Activated T-cell treated with anti-CD3 and anti-CD28 coated beads for 24 hours (primary cell): ENCODE measurements around the gene ADAM15.

Source experiments
- DNase-seq: peaks from one replicate; pipeline ENCODE4 v3.0.0-alpha.2; 2020; ENCODE audit warnings: low read depth

ADAM15 gene, protein sequence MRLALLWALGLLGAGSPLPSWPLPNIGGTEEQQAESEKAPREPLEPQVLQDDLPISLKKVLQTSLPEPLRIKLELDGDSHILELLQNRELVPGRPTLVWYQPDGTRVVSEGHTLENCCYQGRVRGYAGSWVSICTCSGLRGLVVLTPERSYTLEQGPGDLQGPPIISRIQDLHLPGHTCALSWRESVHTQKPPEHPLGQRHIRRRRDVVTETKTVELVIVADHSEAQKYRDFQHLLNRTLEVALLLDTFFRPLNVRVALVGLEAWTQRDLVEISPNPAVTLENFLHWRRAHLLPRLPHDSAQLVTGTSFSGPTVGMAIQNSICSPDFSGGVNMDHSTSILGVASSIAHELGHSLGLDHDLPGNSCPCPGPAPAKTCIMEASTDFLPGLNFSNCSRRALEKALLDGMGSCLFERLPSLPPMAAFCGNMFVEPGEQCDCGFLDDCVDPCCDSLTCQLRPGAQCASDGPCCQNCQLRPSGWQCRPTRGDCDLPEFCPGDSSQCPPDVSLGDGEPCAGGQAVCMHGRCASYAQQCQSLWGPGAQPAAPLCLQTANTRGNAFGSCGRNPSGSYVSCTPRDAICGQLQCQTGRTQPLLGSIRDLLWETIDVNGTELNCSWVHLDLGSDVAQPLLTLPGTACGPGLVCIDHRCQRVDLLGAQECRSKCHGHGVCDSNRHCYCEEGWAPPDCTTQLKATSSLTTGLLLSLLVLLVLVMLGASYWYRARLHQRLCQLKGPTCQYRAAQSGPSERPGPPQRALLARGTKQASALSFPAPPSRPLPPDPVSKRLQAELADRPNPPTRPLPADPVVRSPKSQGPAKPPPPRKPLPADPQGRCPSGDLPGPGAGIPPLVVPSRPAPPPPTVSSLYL

GRCh38 chr1:155050560-155051341 is at the start of gene ADAM15:
Gene ADAM15, plus strand, starts transcription at chr1:155051316. Its CDS starts 71 bp downstream, at chr1:155051387.
- peak; percentile 73 for DNase-seq

DNA sequence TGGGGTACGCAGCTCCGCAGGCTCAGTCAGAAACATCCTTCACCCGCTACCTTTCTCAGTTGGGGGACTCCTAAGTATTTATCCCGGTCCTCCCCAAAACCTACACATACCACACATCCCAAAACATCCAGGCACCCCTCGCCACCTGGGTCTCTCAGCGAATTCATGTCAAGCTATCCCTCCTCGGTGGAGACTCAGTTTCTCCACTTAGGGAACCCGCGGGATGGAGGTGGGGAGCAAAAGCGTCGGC is 49.8 kb upstream of the ADAM15 start:
- no peak for DNase-seq

DNA sequence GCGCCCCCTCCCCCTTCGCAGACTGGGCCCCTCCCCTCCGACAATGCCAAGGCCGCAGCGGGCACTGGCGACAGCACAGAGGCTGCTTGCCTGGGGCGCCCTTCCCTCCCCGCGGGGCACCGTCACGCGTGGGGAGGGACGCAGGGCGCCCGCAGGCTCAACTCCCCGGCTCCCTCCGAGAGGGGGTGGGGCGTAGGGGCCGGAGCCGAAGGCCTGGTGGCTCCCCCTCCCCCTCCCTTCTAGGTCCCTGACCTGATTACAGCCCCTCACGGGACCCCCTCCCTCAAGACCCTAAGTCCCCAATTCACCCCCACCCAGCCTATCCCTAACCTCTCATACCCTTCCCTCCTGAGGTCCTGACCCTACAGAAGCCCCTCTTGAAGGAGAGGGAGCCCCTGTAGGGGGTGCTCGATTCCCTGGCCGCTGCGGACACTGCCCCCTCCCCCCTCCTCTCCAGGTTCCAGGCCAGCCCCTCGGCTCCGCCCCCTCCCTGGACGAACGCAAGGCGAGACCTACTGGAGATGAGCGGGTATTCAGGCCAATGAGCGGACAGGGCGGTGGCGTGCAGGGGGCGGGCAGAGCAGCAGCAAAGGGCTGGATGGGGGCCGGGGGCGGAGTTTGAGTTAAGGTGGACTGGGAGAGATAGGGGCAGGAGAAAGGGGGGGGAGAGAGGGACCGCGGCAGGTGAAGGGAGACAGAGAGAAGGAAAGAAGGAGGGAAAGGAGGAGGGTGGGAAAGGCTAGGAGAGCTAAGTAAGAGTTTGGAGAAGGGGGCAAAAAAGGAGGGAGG is 49.2 kb upstream of the ADAM15 start:
- DNase-seq: peak; percentile 98

DNA sequence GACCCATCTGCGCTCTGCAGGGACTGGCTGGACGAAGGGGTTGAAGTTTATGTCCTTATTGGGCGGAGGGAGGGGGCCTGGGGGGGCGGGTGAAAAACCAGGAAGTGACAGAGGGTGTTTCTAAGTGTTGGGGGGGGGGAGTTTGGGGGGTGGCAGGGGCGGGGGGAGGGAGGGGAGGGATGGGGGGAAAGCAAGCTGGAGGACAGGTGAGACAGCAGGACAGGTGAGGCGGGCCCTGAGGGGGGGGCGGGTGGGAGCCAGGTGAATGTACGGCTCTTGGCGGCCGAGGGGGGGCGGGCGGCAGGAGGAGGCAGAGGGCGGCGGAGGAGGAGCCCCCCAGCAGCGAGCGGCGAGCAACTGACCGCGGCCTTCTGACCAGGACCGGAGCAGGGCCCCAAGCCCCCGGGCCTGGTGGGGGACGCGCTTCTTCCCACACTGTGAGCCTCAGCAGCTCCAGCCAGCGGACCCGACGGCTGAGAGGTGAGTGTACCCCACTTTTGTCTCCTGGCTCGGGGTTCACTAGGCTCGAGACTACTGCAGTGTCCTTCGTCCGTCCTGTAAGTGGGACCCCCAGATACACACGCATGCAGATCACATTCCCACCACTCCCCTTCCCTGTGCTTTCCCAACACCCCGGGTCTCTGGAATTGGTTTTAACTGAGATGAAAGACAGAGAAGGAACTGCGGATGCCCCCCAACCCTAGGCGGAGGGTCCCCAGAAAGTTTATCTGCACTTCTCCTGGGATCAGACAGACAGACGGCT is 48.5 kb upstream of the ADAM15 start, which contains the start of gene ZBTB7B:
TSS of gene ZBTB7B (plus strand) at position 339 of the 763 bp plus-strand sequence. CDS start 11,859 bp downstream, outside the sequence.
- DNase-seq: no peak

- DNase-seq: no peak
These were observed 47.8 kb upstream of the ADAM15 start for GRCh38 chr1:155003227-155003765.

- no peak for DNase-seq
These were observed 47.3 kb upstream of the ADAM15 start for GRCh38 chr1:155003766-155004351.

GRCh38 chr1:155004352-155005075 is 46.6 kb upstream of the ADAM15 start:
- DNase-seq: no peak

DNA sequence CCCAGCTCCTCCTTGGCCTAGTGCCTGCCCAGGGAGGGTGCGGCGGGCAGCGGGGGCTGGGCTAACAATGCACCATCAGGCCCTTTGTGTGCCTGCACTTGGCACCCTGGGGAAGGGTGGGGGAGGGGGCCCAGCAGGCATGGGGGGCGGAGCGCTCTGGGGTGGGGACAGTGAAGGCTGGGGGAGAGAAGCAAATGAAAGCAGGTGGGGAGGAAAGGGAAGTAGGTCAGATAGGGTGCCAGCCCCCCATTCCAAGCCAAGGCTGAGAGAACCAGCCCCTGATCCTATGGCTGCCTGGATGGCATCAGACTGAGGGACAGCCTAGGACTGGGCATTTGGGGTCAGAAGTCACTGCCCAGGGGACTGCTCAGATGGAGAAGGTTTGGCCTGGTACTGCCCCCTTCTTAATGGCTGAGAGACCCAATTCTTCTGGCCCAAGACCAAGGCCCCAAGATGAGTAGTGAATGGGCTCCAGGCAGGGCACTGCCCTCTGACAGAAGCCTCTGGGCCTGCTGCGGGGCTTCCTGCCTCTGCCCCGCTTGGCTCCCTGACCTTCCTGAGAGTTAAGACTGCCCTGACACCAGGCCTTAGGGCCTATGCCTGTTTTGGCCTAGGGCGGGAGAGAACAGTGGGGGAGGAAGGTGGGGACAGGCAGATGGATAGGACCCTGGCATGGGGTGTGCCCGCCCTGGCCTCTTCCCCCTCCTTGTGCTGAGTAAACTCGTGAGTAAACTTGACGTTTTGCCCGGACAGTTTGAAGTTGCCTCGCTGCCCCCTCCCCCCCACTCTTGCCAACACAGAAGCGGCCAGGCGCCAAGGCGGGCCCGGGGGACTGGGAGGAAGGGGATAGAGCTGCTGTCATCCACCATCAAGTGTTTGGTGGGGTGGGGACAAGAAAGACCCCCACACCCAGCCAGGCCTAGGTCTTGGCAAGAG is 45.8 kb upstream of the ADAM15 start:
- no peak for DNase-seq

DNA sequence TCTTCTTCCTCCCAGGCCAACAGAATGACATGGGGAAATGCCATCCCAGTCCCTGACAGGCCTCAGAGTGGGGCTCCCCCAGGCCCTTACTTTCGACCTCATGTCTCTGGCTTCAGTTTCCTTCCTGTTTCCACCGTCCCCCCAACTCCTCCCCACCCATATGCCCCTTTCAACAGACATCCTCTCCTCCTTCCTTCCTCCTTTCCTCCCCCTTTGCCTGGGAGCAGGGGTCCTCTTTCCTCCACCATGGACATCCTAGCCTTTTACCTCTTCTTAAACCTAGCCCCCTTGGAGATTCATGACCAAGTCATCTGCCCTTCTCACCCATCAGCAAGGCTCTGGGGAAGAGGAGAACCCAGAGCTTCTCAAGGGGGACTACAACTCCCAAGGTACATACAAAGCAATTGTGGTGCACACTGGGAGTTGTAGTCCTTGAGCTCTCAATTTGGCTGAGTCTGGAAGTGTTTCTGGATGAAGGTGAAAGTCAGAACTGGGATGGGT is 44.5 kb upstream of the ADAM15 start:
- DNase-seq: no peak

GRCh38 chr1:155007251-155007828 is 43.8 kb upstream of the ADAM15 start:
- no peak for DNase-seq

DNA sequence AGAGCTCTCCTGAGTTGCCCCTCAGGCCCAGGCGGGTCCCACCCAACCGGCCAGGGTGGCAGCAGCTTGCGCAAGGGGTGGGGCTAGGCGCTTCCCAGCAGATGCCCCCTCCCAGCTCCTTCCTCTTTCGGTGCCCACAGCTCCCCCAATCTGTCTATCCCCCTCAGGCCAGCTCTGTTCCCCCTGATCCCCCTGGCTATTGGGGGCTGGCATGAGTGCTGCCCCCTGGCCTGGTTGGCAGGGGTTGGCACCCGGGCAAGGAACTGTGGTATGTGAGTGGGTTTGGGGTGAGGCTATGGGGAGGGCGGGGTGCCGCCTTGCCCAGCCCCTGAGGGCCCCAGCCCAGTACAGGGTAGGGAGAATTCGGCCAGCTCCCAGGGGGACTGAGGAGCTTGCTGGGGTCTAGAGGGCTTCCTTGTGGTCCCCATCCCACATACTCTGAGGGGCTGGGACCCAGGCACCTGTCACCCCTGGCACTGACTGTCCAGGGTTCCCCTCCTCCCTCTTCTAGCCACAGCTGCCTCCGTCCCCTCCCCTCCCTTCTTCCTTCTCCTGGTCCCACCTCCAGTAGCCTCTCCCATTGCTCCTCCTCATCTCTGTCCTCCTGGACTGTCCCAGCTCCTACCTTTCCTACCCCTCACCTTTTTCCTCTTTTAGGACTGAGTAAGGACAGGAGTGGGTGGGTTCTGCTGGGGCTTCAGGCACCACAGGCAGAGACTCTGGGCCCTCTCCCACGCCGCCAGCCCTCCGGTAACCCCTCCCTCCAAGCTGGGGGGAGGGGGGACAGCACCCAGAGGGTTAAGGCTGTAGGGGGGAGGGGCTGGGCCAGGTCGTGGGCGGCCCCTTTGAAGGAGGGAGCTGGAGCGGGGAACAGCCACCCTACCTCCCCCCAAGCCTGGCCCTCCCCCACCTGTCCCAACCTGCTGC is 42.8 kb upstream of the ADAM15 start:
- peak; percentile 44 for DNase-seq

DNA sequence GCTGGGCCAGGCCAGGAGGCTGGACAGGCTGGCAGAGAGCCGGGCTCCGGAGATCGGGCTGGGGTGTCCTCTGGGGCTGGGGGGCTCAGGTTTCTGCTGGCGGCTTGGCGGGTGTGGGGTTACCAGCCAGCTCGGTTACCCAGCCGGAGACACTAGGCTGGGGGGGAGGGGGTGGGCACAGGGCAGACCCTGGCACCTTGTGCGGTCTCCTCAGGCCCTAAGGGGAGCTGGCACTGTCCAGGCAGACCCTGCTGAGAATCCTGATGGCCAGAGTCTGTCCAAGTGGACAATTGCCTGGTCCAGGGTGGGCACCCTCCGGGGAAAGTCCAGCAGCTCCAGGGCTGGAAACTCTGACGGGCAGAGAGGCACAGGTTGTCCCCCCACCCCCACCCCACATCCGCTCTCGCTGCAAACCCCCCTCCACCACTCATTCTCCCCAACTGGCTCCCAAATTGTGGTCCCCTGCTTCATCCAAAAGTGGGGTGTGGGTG is 41.9 kb upstream of the ADAM15 start:
- no peak for DNase-seq

GRCh38 chr1:155009742-155010141 is 41.4 kb upstream of the ADAM15 start:
- no peak for DNase-seq

DNA sequence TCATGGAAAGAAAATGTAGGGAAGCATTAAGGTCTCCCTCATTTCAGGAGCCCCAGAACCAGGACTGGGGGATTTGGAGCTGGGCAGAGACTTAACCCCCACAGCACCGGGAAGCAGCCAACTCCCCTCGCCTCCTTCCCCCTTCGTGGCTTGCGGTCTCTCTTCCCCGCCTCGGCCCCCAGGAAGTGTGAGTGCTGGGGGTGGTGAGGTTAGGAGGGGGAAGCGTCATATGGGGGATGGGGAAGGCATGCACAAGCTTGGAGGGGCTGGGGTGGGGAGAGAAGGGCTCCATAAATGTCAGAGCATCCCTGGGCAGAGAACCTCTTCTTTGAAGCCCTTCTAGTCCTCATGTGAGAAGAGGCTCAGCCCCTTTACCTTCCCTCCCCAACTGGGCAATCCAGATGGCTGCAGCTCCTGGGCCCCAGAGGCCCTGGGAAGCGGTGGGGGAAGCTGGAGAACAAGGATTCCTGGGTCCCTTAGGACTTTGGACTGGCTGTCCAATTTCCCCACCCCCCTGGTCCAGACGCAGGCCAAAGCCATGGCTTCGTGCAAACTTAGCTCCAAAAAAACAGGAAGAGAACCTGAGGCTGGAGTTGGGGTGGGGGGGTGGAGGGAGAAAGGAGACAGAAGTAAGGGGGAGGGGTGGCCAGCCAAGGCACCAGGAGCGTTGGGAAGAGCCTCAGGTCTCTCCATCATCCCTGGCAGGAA is 40.8 kb upstream of the ADAM15 start:
- no peak for DNase-seq

- no peak for DNase-seq
These were observed 40.1 kb upstream of the ADAM15 start for GRCh38 chr1:155011004-155011416.
